RCC 7860 (cell line): ENCODE results near the gene TAGLN3.

ENCODE experiments used
- DNase-seq: peaks from one replicate; pipeline ENCODE4 v3.0.0-alpha.2; 2015; ENCODE audit warnings: low spot score
- FAIRE-seq: peaks from 2 replicates; lab custom pipeline; 2012; peaks lifted over from hg19 to GRCh38; lab: Jason Lieb, UNC

Gene TAGLN3

GRCh38 chr3:111998636-111999483, at the start of gene TAGLN3:
Gene TAGLN3 (plus strand): TSS chr3:111998922. CDS start chr3:111999423, 501 bp downstream.
- DNase-seq (no peak), FAIRE-seq (no peak)

GRCh38 chr3:111949712-111950111, 49.0 kb upstream of the TAGLN3 start:
- DNase-seq (no peak), FAIRE-seq (no peak)

GRCh38 chr3:111951032-111951431, 47.7 kb upstream of the TAGLN3 start:
- FAIRE-seq (no peak), DNase-seq (no peak)

GRCh38 chr3:111952086-111952485, 46.6 kb upstream of the TAGLN3 start:
- FAIRE-seq: no peak
- DNase-seq: no peak

GRCh38 chr3:111952866-111953450, 45.8 kb upstream of the TAGLN3 start:
- DNase-seq (no peak), FAIRE-seq (no peak)

- FAIRE-seq: no peak
- DNase-seq: no peak
Measured at GRCh38 chr3:111954228-111954990, 44.3 kb upstream of the TAGLN3 start.

GRCh38 chr3:111955876-111956275, 42.8 kb upstream of the TAGLN3 start:
- FAIRE-seq: no peak
- DNase-seq: no peak

GRCh38 chr3:111956449-111956848, 42.3 kb upstream of the TAGLN3 start:
- DNase-seq (no peak), FAIRE-seq (no peak)

GRCh38 chr3:111956995-111957734, 41.6 kb upstream of the TAGLN3 start:
- DNase-seq: no peak

GRCh38 chr3:111961461-111962164, 37.1 kb upstream of the TAGLN3 start:
- no peak for DNase-seq
- no peak for FAIRE-seq

More at GRCh38 chr3:111956995-111957734, 41.6 kb upstream of the TAGLN3 start:
- FAIRE-seq: no peak

- FAIRE-seq (peak; percentile 89), DNase-seq (peak; percentile 75)
Measured at GRCh38 chr3:111963424-111963823, 35.3 kb upstream of the TAGLN3 start.

GRCh38 chr3:111965484-111965883, 33.2 kb upstream of the TAGLN3 start:
- no peak for DNase-seq
- no peak for FAIRE-seq

- no peak for FAIRE-seq
Measured at GRCh38 chr3:111967068-111967467, 31.7 kb upstream of the TAGLN3 start.

GRCh38 chr3:111967651-111968274, 31.0 kb upstream of the TAGLN3 start:
- DNase-seq (peak; percentile 80), FAIRE-seq (peak; percentile 71)

More at GRCh38 chr3:111967068-111967467, 31.7 kb upstream of the TAGLN3 start:
- no peak for DNase-seq

GRCh38 chr3:111968319-111969054, 30.2 kb upstream of the TAGLN3 start:
- no peak for DNase-seq
- no peak for FAIRE-seq

- FAIRE-seq (no peak), DNase-seq (no peak)
Measured at GRCh38 chr3:111970376-111970775, 28.3 kb upstream of the TAGLN3 start.

GRCh38 chr3:111971533-111972130, 27.1 kb upstream of the TAGLN3 start:
- FAIRE-seq: no peak
- DNase-seq: no peak

GRCh38 chr3:111972891-111973290, 25.8 kb upstream of the TAGLN3 start:
- DNase-seq: no peak
- no peak for FAIRE-seq

- FAIRE-seq (no peak), DNase-seq (no peak)
Measured at GRCh38 chr3:111975131-111975530, 23.6 kb upstream of the TAGLN3 start.
